SU-DHL-6 (cell line): ENCODE measurements around the gene ATP5F1D.

Experiments
- CTCF ChIP-seq: fragments of 200-600 bp; sonication (generic); IDR thresholded peaks from one replicate; pipeline ENCODE4 v1.5.1; 2017; ENCODE audit warnings: antibody characterized with exemption, mild to moderate bottlenecking, low read length, moderate library complexity; ENCODE audit not compliant: insufficient read depth, poor library complexity, severe bottlenecking
- EZH2phosphoT487 ChIP-seq: fragments of 200-600 bp; sonication (generic), shearing (Covaris generic); conservative IDR thresholded peaks from 2 replicates; pipeline ENCODE4 v1.6.1; 2018; ENCODE audit warnings: mild to moderate bottlenecking, antibody characterized with exemption, low read length, moderate library complexity, mixed read lengths

GRCh38 chr19:1232652-1233072 is 8.9 kb upstream of the ATP5F1D start:
- TF ChIP-seq CTCF (no peak), EZH2phosphoT487 (no peak)
